Breast epithelium (tissue), 4 donors: Measurements from ENCODE around the gene FAM217A. TPM values are rescaled to one million over a fixed set of nuclear protein-coding genes. Genes with fewer than 3 reads are reported as not detected.

ENCODE experiments used
- DNase-seq, 2 donors: peaks; one replicate each; pipeline ENCODE4 v3.0.0-alpha.2; 2019; ENCODE audit warnings: low spot score in 2 of 2
- H3K27ac ChIP-seq, 2 donors: fragments of 200-600 bp; sonication (generic) in 1 of 2; one replicate each; pipeline ENCODE4 v1.5.1; 2016 to 2019; ENCODE audit warnings: mild to moderate bottlenecking in 1 of 2
- H3K27me3 ChIP-seq, 2 donors: fragments of 200-600 bp; sonication (generic) in 1 of 2; one replicate each; pipeline versions ENCODE4 v1.5.1 to v1.6.0; 2017 to 2019; ENCODE audit warnings: control low read depth in 1 of 2, mild to moderate bottlenecking in 1 of 2
- H3K36me3 ChIP-seq: fragments of 200-600 bp; one replicate; pipeline ENCODE4 v1.5.1; 2019
- H3K4me1 ChIP-seq, 2 donors: fragments of 200-600 bp; sonication (generic); one replicate each; pipeline ENCODE4 v1.5.1; 2016 to 2019; ENCODE audit warnings: control low read depth in 1 of 2
- H3K4me3 ChIP-seq, 3 donors: fragments of 200-600 bp; sonication (generic); 1 replicate in 2 of 3; 2 replicates in 1 of 3; pipeline ENCODE4 v1.5.1; 2016 to 2019; ENCODE audit warnings: mild to moderate bottlenecking in 3 of 3, moderate library complexity in 2 of 3
- H3K9me3 ChIP-seq, 2 donors: fragments of 200-600 bp; sonication (generic) in 1 of 2; one replicate each; pipeline ENCODE4 v1.5.1; 2016 to 2019; ENCODE audit warnings: control low read depth in 1 of 2
- POLR2A ChIP-seq: fragments of 450-650 bp; IDR thresholded peaks from one replicate; pipeline ENCODE4 v1.6.1; 2016; ENCODE audit warnings: antibody characterized with exemption, mild to moderate bottlenecking, moderate library complexity
- POLR2AphosphoS5 ChIP-seq, 3 donors: sonication (generic); formaldehyde crosslinking; IDR thresholded peaks; one replicate each; pipeline ENCODE4 v1.6.1; 2017; ENCODE audit warnings: antibody characterized with exemption in 3 of 3
- intact Hi-C: fragments of 100-400 bp; cut with DNase I; formaldehyde crosslinking; loops from one replicate; pipeline ENCODE4 v1.15.1; 2023; ENCODE audit warnings: low total_unique reads
- total RNA-seq, 3 donors: library from RNA; depleted of rRNA; stranded (reverse); fragments of >200 nt; gene quantifications; one replicate each; pipeline ENCODE4 v1.1.0, GENCODE V29; 2016
- TF ChIP-seq, protein P1 (sequence below), 3 donors: fragments of 450-650 bp; IDR thresholded peaks; one replicate each; pipeline ENCODE4 v1.5.1; 2016 to 2017; ENCODE audit warnings: antibody characterized with exemption in 3 of 3, mild to moderate bottlenecking in 3 of 3, moderate library complexity in 3 of 3

Gene FAM217A
- total RNA-seq, 3 donors from 2014 or later = not detected

DNA sequence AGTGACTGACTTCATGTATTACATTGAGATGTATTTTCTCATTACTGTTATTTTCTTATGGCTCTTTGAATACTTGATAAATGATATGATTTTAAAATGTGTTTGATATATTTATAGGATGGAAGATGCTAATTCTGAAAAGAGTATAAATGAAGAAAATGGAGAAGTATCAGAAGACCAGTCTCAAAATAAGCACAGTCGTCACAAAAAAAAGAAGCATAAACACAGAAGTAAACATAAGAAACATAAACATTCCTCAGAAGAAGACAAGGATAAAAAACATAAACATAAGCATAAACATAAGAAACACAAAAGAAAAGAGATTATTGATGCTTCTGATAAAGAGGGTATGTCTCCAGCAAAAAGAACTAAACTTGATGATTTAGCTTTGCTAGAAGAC, 47.5 kb downstream of the FAM217A start:
- no peaks in the 10 kb centered on the region for H3K4me1 ChIP-seq
- no peak for DNase-seq
- intact Hi-C loops = no loop called here
- H3K27ac ChIP-seq = no peak overlapping the region
- H3K27me3 ChIP-seq = no peaks in the 10 kb centered on the region
- no peaks in the 10 kb centered on the region for H3K9me3 ChIP-seq
- TF ChIP-seq POLR2A (no peak), POLR2AphosphoS5 (IDR thresholded peaks at IDR 0.05) (no peak)
- TF ChIP-seq, protein P1, sequence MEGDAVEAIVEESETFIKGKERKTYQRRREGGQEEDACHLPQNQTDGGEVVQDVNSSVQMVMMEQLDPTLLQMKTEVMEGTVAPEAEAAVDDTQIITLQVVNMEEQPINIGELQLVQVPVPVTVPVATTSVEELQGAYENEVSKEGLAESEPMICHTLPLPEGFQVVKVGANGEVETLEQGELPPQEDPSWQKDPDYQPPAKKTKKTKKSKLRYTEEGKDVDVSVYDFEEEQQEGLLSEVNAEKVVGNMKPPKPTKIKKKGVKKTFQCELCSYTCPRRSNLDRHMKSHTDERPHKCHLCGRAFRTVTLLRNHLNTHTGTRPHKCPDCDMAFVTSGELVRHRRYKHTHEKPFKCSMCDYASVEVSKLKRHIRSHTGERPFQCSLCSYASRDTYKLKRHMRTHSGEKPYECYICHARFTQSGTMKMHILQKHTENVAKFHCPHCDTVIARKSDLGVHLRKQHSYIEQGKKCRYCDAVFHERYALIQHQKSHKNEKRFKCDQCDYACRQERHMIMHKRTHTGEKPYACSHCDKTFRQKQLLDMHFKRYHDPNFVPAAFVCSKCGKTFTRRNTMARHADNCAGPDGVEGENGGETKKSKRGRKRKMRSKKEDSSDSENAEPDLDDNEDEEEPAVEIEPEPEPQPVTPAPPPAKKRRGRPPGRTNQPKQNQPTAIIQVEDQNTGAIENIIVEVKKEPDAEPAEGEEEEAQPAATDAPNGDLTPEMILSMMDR (IDR thresholded peaks at IDR 0.05) = no peak
- H3K4me3 ChIP-seq = no peak overlapping the region
- no peaks in the 10 kb centered on the region for H3K36me3 ChIP-seq

DNA sequence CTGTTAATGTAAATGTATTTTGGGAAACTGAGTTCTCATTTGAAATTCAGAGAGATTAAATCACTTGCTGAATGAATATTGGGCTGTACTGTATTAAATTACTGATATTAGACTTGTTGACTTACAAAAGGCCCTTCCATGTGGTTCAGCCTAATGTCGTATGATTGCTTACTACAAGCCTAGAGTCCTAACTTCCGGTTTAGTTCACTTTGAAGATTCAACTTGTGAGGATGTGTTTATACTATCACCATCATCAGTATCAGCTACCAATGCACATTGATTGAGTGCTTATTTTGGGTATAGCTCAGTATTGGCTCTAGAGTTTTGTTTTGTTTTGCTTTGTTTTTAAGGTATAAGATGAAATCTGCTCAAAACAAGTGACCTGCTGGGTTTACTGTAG, 48.3 kb downstream of the FAM217A start:
- no peaks in the 10 kb centered on the region for H3K9me3 ChIP-seq
- intact Hi-C loops = no loop called here
- no peaks in the 10 kb centered on the region for H3K36me3 ChIP-seq
- TF ChIP-seq POLR2A = no peak
- TF ChIP-seq, protein P1 (IDR thresholded peaks at IDR 0.05) = no peak
- TF ChIP-seq POLR2AphosphoS5 (IDR thresholded peaks at IDR 0.05) = no peak
- H3K4me3 ChIP-seq = no peak overlapping the region
- no peak for DNase-seq
- no peaks in the 10 kb centered on the region for H3K4me1 ChIP-seq
- H3K27me3 ChIP-seq = no peaks in the 10 kb centered on the region
- H3K27ac ChIP-seq = no peak overlapping the region

DNA sequence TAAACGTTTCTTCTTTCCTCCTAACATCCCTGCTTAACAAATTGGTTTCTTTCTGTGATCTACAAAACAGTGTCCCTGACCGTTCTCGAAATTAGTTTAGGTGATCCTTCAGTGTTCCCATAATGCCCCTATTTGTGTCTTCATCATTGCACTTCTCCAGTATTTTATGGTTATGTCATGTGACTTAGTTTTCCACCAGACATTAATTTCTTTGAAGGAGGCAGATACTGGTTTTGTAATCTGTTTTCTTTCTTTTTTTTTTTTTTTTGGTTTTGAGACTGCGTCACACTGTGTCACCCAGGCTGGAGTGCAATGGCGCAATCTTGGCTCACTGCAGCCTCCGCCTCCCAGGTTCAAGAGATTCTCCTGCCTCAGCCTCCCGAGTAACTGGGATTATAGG, 49.2 kb downstream of the FAM217A start:
- intact Hi-C loops = no loop called here
- H3K27me3 ChIP-seq = no peaks in the 10 kb centered on the region
- no peak for DNase-seq

DNA sequence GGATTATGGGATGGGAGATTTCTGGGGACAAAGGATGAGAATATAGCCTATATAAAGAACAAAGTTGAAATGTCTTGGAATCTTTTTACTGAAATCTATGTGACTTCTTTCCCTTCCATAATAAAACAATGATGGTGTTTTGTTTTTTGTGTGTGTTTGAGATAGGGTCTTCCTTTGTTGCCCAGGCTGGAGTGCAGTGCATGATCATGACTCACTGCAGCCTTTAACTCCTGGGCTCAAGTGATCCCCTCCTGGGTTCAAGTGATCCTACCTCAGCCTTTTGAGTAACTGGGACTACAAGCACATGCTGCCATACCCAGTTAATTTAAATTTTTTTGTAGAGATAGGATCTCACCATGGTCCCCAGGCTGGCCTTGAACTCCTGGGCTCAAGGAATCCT, 50.9 kb downstream of the FAM217A start:
- DNase-seq = no peak
- no peaks in the 10 kb centered on the region for H3K36me3 ChIP-seq
- TF ChIP-seq POLR2AphosphoS5 (IDR thresholded peaks at IDR 0.05) (no peak), POLR2A (no peak)
- TF ChIP-seq, protein P1 (IDR thresholded peaks at IDR 0.05) = no peak
- no peak overlapping the region for H3K4me3 ChIP-seq
- no peak overlapping the region for H3K27ac ChIP-seq
- H3K9me3 ChIP-seq = no peaks in the 10 kb centered on the region
- peaks cover 0 to 6% of the 10 kb centered on the region in 2 donors for H3K4me1 ChIP-seq
- intact Hi-C loops = no loop called here
- no peaks in the 10 kb centered on the region for H3K27me3 ChIP-seq

More for the DNA sequence above, 49.2 kb downstream of the FAM217A start:
- H3K4me3 ChIP-seq = no peak overlapping the region
- H3K9me3 ChIP-seq = no peaks in the 10 kb centered on the region
- no peak overlapping the region for H3K27ac ChIP-seq
- H3K36me3 ChIP-seq = no peaks in the 10 kb centered on the region
- TF ChIP-seq, protein P1 (IDR thresholded peaks at IDR 0.05) = no peak
- TF ChIP-seq POLR2A (no peak), POLR2AphosphoS5 (IDR thresholded peaks at IDR 0.05) (no peak)
- no peaks in the 10 kb centered on the region for H3K4me1 ChIP-seq

DNA sequence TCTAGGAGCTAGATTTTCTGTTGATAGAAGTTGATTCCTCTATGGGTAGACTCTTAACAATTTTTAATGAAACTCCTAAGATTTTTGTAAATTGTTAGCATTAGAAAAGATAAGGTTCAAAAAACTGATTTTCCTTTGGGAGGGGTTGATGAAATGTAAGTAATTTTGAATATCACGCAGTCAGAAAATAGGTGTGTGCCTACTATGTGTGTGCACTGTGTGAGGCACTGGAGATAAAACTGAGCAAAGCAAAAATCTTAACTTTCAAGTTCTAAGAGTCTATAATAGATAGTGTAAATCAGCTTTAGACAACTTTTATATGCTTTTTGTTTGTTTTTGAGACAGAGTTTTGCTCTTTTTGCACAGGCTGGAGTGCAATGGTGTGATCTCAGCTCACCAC, 53.3 kb downstream of the FAM217A start:
- no peak overlapping the region for H3K27ac ChIP-seq
- no peak for DNase-seq
- intact Hi-C loops = no loop called here
- TF ChIP-seq POLR2AphosphoS5 (IDR thresholded peaks at IDR 0.05) = no peak
- TF ChIP-seq, protein P1 (IDR thresholded peaks at IDR 0.05) = no peak
- no peaks in the 10 kb centered on the region for H3K9me3 ChIP-seq
- no peak overlapping the region for H3K4me3 ChIP-seq
- no peaks in the 10 kb centered on the region for H3K27me3 ChIP-seq
- peaks cover 0 to 12% of the 10 kb centered on the region in 2 donors for H3K4me1 ChIP-seq
- no peaks in the 10 kb centered on the region for H3K36me3 ChIP-seq
